HG03439 (cell line): ENCODE results near the gene PLPPR2.
"Not testable (repeated sequence)": the region's sequence is repeated elsewhere in the genome, so short reads cannot be mapped to it uniquely, and the experiment has no call there.

Experiments used
- ATAC-seq: cut with Tn5 transposase; IDR thresholded peaks from one replicate; pipeline ENCODE4 v1.9.1; 2021; ENCODE audit warnings: mild to moderate bottlenecking, moderate library complexity; ENCODE audit not compliant: unreplicated experiment

PLPPR2 gene

GRCh38 chr19:11367528-11367927 is 12.3 kb downstream of the PLPPR2 start:
- ATAC-seq, result no peak

- ATAC-seq, result no peak
Observed at GRCh38 chr19:11370744-11371143, 15.5 kb downstream of the PLPPR2 start.

GRCh38 chr19:11373166-11373884 is 18.1 kb downstream of the PLPPR2 start:
- no peak for ATAC-seq

- ATAC-seq, result no peak
Observed at GRCh38 chr19:11373885-11374432, 18.7 kb downstream of the PLPPR2 start.

- peak; percentile 92 for ATAC-seq
Observed at GRCh38 chr19:11374433-11375142, 19.4 kb downstream of the PLPPR2 start, which contains the start of gene SWSAP1. SWSAP1 (plus strand) TSS chr19:11374666; CDS start chr19:11374681, 15 bp downstream.

- no peak for ATAC-seq
Observed at GRCh38 chr19:11375143-11375948, 20.1 kb downstream of the PLPPR2 start.

- no peak for ATAC-seq
Observed at GRCh38 chr19:11377237-11377636, 22.0 kb downstream of the PLPPR2 start.

GRCh38 chr19:11377756-11378155 is 22.5 kb downstream of the PLPPR2 start:
- ATAC-seq, result no peak

GRCh38 chr19:11378319-11379189 is 23.3 kb downstream of the PLPPR2 start:
- no peak for ATAC-seq

- ATAC-seq, result not testable (repeated sequence)
Observed at GRCh38 chr19:11379269-11379845, 24.1 kb downstream of the PLPPR2 start.

GRCh38 chr19:11379857-11380350 is 24.7 kb downstream of the PLPPR2 start:
- ATAC-seq, result no peak

GRCh38 chr19:11380653-11381537 is 25.7 kb downstream of the PLPPR2 start:
- peak; percentile 64 for ATAC-seq

- ATAC-seq, result no peak
Observed at GRCh38 chr19:11382898-11383705, 27.9 kb downstream of the PLPPR2 start.

- no peak for ATAC-seq
Observed at GRCh38 chr19:11383706-11384048, 28.4 kb downstream of the PLPPR2 start.

GRCh38 chr19:11384778-11385129 is 29.5 kb downstream of the PLPPR2 start:
- no peak for ATAC-seq

GRCh38 chr19:11387162-11388034 is 32.2 kb downstream of the PLPPR2 start:
- no peak for ATAC-seq

GRCh38 chr19:11390359-11390758 is 35.1 kb downstream of the PLPPR2 start:
- no peak for ATAC-seq
